NB4 (cell line): ENCODE data around the gene IKZF3.
"Not testable (repeated sequence)": the region's sequence is repeated elsewhere in the genome, so short reads cannot be mapped to it uniquely, and the experiment has no call there.

Experiments
- DNase-seq: peaks from one replicate; pipeline ENCODE4 v3.0.0; 2010; ENCODE audit warnings: low read depth
- H3K4me3 ChIP-seq: one replicate; pipeline ENCODE4 v1.5.1; 2011; ENCODE audit warnings: mild to moderate bottlenecking, low read depth, low read length, moderate library complexity
- MYC ChIP-seq: IDR thresholded peaks from 2 replicates; pipeline ENCODE4 v1.6.1; 2011; ENCODE audit warnings: low read depth, low read length
- POLR2A ChIP-seq: IDR thresholded peaks from 2 replicates; pipeline ENCODE4 v1.6.1; 2011; ENCODE audit warnings: mild to moderate bottlenecking; ENCODE audit not compliant: insufficient read length; ENCODE audit errors: extremely low read depth
- TF ChIP-seq, protein P1 (sequence below): IDR thresholded peaks from 2 replicates; pipeline ENCODE4 v1.6.1; 2011; ENCODE audit warnings: low read depth, low read length
- TF ChIP-seq, protein P2 (sequence below): IDR thresholded peaks from one replicate; pipeline ENCODE4 v1.5.1; 2012; ENCODE audit warnings: low read depth, low read length

The IKZF3 gene

DNA sequence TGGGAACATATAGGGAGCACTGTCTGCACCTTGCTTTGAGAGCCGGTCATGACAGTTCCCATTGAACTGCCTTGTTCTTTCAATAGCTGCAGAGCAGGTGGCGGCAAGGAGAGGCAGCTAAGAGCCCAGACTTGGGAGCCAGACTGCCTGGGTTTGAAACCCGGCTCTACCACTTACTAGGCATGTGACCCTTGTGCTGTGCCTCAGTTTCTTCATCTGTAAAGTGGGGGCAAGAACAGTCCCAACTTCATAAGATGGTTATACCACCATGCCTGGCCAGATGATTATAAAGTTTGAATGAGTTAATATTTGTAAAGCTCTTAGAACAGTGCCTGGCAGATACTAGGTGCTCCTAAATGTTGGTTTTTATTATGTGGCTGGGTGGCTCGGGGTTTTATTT lies 149.9 kb downstream of the IKZF3 start:
- H3K4me3 ChIP-seq: no peak overlapping the region
- no peak for DNase-seq
- TF ChIP-seq, protein P1, sequence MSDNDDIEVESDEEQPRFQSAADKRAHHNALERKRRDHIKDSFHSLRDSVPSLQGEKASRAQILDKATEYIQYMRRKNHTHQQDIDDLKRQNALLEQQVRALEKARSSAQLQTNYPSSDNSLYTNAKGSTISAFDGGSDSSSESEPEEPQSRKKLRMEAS: no peak
- TF ChIP-seq POLR2A: no peak
- TF ChIP-seq, protein P2, sequence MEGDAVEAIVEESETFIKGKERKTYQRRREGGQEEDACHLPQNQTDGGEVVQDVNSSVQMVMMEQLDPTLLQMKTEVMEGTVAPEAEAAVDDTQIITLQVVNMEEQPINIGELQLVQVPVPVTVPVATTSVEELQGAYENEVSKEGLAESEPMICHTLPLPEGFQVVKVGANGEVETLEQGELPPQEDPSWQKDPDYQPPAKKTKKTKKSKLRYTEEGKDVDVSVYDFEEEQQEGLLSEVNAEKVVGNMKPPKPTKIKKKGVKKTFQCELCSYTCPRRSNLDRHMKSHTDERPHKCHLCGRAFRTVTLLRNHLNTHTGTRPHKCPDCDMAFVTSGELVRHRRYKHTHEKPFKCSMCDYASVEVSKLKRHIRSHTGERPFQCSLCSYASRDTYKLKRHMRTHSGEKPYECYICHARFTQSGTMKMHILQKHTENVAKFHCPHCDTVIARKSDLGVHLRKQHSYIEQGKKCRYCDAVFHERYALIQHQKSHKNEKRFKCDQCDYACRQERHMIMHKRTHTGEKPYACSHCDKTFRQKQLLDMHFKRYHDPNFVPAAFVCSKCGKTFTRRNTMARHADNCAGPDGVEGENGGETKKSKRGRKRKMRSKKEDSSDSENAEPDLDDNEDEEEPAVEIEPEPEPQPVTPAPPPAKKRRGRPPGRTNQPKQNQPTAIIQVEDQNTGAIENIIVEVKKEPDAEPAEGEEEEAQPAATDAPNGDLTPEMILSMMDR: no peak
- no peak for TF ChIP-seq MYC

DNA sequence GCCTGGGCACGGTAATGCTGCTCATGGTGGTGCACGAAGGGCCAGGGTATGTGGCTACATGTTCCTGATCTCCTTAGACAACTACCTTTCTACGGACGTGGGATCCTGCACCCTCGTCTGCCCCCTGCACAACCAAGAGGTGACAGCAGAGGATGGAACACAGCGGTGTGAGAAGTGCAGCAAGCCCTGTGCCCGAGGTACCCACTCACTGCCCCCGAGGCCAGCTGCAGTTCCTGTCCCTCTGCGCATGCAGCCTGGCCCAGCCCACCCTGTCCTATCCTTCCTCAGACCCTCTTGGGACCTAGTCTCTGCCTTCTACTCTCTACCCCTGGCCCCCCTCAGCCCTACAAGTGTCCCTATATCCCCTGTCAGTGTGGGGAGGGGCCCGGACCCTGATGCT lies 152.3 kb downstream of the IKZF3 start:
- TF ChIP-seq, protein P1: no peak
- TF ChIP-seq POLR2A (no peak), MYC (no peak)
- TF ChIP-seq, protein P2: no peak
- H3K4me3 ChIP-seq: no peak overlapping the region
- DNase-seq: no peak

DNA sequence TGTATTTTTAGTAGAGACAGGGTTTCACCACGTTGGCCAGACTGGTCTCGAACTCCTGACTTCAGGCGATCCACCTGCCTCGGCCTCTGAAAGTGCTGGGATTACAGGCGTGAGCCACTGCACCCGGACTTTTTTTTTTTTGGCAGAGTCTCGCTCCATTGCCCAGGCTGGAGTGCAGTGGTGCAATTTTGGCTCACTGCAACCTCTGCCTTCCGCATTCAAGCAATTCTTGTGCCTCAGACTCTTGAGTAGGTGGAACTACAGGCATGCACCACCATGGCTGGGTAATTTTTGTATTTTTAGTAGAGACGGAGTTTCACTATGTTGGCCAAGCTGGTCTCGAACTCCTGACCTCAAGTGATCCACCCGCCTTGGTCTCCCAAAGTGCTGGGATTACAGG lies 153.0 kb downstream of the IKZF3 start:
- DNase-seq, H3K4me3 ChIP-seq: not testable (repeated sequence)

DNA sequence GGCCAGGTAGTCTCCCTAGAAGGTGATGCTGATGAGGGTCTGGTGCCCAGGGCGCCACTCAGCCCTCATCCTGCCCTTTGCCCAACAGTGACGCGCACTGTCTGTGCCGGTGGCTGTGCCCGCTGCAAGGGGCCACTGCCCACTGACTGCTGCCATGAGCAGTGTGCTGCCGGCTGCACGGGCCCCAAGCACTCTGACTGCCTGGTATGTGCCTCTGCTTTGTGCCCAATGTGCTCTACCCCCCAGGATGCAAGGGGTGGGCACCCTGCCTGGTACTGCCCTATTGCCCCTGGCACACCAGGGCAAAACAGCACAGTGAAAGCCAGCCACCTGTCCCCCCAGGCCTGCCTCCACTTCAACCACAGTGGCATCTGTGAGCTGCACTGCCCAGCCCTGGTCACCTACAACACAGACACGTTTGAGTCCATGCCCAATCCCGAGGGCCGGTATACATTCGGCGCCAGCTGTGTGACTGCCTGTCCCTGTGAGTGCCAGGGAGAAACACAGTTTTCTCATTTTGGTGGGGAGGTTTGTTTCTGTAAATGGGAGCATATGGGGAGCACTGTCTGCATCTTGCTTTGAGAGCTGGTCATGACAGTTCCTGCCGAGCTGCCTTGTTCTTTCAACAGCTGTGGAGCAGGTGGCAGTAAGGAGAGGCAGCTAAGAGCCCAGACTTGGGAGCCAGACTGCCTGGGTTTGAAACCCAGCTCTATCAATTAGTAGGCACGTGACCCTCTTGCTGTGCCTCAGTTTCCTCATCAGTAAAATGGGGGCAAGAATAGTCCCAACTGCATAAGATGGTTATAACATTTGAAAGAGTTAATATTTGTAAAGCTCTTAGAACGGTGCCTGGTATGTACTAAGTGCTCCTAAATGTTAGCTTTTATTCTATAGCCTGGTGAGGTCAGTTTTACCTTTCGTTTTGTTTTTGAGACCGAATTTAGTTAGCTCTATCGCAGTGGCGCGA lies 153.8 kb downstream of the IKZF3 start:
- no peak for DNase-seq
- no peak overlapping the region for H3K4me3 ChIP-seq
- TF ChIP-seq POLR2A (no peak), MYC (no peak)
- TF ChIP-seq, protein P1: no peak
- TF ChIP-seq, protein P2: no peak

DNA sequence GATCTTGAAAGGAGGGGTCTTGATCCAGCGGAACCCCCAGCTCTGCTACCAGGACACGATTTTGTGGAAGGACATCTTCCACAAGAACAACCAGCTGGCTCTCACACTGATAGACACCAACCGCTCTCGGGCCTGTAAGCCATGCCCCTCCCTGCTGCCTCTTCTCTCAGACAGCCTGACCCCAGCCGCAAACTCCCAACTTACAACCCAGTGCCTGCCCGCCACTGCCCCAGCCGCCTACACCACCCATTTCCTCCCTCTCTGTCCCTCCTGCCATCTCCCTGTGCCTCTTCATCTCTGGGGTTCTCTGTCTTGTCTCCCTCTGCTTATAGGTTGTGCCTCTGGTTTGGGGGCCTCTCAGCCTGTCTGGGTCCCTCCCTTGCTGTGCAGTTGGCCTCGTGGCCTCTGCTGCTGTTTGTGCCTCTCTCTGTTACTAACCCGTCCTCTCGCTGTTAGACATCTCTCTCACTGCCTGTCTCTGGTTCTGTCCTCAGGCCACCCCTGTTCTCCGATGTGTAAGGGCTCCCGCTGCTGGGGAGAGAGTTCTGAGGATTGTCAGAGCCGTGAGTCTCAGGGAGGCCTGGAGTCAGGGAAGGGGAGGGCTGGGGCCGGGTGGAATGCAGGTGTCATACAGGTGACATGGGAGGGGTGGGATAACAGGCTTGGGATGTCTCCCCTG lies 154.7 kb downstream of the IKZF3 start:
- DNase-seq: no peak
- TF ChIP-seq POLR2A (no peak), MYC (no peak)
- TF ChIP-seq, protein P1: no peak
- TF ChIP-seq, protein P2: no peak
- no peak overlapping the region for H3K4me3 ChIP-seq
